Caki2 (cell line): ENCODE measurements around the gene LMF1. TPM values are rescaled to one million over a fixed set of nuclear protein-coding genes. Genes with fewer than 3 reads are reported as not detected.
"Not testable (repeated sequence)": the region's sequence is repeated elsewhere in the genome, so short reads cannot be mapped to it uniquely, and the experiment has no call there.

Experiments
- DNase-seq: peaks from one replicate; pipeline ENCODE4 v3.0.0-alpha.2; 2015; ENCODE audit warnings: low read depth
- in situ Hi-C: cut with HindIII; loops from 2 replicates; pipeline ENCODE4 v1.10.0; 2016; ENCODE audit warnings: low sequenced_read_pairs, low pct_unique_long_range_greater_than_20kb, mixed read lengths
- total RNA-seq: library from RNA; depleted of rRNA; stranded (reverse); fragments of >200 nt; shearing (Covaris generic); gene quantifications from 2 replicates; pipeline ENCODE4 v1.2.3, GENCODE V29; 2014; ENCODE audit warnings: low replicate concordance

The LMF1 gene
- total RNA-seq, 1 experiment from 2014 or later, result 16.5 TPM

- DNase-seq, result no peak
- in situ Hi-C loops, result loop anchor here (10.0 kb wide), 1 partner anchor 131 kb away; no protein-coding TSS in a partner anchor
These were observed 5.3 kb downstream of the LMF1 start for GRCh38 chr16:965487-965886.

- in situ Hi-C loops, result loop anchor here (10.0 kb wide), 1 partner anchor 130 kb away; no protein-coding TSS in a partner anchor
- DNase-seq, result no peak
These were observed 5.8 kb downstream of the LMF1 start for GRCh38 chr16:965036-965395.

GRCh38 chr16:964356-965035 is 6.3 kb downstream of the LMF1 start:
- in situ Hi-C loops, result loop anchor here (10.0 kb wide), 1 partner anchor 130 kb away; no protein-coding TSS in a partner anchor
- no peak for DNase-seq

DNA sequence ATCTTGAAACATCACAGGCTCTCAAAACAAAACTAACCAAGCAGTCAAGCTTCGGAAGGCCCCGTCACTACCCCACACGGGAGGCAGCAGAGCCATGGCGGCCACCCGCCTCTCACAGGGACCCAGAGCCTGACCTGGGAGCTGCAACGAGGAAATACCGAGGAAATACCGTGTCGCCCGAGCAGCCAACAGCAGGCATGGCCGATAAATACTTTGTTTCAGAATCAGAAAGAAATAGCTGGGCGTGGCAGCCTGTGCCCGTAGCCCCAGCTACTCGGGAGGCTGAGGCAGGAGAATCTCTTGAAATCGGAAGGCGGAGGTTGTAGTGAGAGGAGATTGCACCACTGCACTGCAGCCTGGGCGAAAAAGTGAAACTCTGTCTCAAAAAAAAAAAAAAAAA is 6.9 kb downstream of the LMF1 start:
- no peak for DNase-seq
- in situ Hi-C loops, result loop anchor here (10.0 kb wide), 1 partner anchor 129 kb away; no protein-coding TSS in a partner anchor

DNA sequence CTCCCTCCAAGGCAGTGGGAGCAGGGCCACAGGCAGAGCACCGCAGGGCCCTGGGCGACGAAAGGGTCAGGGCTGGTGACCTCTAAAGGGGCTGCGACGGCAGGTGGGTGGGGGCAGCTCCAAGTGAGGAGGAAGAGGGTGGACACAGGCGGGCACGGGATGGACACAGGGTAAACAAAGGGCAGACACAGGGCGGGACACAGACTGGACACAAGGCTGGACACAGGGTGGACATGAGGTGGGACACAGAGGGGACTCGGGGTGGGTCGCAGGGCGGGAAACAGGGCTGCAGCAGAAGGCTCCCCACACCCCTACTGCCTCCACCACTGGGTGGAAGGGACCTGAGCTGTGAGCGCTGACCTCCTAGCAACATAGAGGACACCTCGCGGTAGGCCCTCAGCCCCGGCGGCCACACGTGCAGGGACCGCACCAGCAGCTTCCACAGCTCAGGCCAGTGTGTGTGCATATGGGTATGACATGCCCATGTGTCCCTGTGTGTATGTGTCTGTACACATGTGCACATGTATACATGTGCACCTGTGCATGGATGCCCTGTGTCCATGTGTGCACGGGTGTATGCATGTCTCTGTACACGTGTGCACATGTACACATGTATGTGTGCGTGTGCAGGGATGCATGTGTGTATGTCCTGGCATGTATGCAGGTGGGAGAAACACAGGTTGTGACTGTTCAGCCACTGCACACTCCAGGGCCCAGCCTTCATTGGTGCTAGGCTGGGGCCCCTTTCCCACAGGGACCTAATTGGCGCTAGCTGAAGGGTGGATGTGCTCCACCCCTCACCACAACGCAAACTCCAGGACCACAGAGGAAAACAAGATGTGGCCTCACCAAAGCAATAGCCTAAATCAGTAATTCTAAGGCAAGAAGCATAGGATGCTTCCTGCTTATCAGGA is 7.6 kb downstream of the LMF1 start:
- DNase-seq, result no peak
- in situ Hi-C loops, result loop anchor here (10.0 kb wide), 1 partner anchor 128 kb away; no protein-coding TSS in a partner anchor

DNA sequence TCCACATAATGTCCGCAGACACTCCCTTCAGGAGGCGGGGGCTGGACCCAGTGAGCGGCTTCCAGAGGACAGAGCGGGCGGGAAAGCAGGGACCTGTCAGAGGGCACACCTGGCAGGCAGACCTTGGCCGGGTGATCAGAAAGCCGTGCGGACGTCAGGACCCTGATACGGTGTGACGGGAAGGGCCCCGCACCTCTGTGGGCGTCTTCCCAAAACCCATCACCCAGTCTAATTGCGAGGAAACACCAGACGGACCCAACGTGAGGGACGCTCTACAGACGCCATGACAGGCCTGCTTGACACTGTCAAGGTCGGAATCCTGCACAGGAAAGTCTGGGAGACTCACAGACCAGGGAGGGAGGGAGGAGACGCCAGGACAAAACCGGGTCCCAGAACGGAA is 8.4 kb downstream of the LMF1 start:
- in situ Hi-C loops, result loop anchor here (10.0 kb wide), 1 partner anchor 128 kb away; no protein-coding TSS in a partner anchor

GRCh38 chr16:959232-960040 is 11.3 kb downstream of the LMF1 start:
- no peak for DNase-seq
- in situ Hi-C loops, result loop anchor here (10.0 kb wide), 1 partner anchor 125 kb away; no protein-coding TSS in a partner anchor

More for the DNA sequence above, 8.4 kb downstream of the LMF1 start:
- DNase-seq, result no peak

GRCh38 chr16:955766-956165 is 15.0 kb downstream of the LMF1 start:
- in situ Hi-C loops, DNase-seq: not testable (repeated sequence)

DNA sequence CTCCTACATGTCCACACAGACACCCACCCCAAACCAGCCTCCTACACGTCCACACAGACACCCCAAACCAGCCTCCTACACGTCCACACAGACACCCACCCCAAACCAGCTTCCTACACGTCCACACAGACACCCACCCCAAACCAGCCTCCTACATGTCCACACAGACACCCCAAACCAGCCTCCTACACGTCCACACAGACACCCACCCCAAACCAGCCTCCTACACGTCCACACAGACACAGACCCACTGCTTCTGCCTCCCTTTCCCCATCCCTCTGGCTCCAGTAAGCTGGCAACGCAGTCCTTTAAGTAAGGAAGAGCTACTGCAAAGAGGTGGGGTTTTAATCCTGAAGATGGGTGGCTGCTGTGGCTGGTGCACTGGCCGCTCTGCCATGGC is 17.0 kb downstream of the LMF1 start:
- DNase-seq, in situ Hi-C loops: not testable (repeated sequence)

- no peak for DNase-seq
- in situ Hi-C loops, result no loop called here
These were observed 18.5 kb downstream of the LMF1 start for GRCh38 chr16:952321-952720.

GRCh38 chr16:951660-952301 is 19.0 kb downstream of the LMF1 start:
- in situ Hi-C loops, result no loop called here
- peak; percentile 53 for DNase-seq

DNA sequence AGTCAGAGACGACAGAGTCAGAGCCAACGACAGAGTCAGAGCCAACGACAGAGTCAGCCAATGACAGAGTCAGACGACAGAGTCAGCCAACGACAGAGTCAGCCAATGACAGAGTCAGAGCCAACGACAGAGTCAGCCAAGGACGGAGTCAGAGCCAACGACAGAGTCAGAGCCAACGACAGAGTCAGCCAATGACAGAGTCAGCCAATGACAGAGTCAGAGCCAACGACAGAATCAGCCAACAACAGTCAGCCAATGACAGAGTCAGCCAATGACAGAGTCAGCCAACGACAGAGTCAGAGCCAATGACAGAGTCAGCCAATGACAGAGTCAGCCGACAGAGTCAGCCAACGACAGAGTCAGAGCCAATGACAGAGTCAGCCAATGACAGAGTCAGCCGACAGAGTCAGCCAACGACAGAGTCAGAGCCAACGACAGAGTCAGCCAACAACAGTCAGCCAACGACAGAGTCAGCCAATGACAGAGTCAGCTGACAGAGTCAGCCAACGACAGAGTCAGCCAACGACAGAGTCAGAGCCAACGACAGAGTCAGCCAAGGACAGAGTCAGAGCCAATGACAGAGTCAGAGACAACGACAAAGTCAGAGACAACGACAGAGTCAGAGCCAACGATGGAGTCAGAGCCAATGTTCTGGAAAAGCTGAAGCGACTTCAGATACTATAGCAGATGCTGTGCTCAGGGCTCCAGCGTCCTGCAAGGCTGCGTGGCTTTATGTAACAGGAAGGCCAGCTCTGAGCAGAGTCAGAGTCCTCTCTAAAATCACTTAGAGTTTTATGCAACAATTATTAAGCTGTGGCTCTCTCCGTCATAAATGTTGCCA is 19.8 kb downstream of the LMF1 start:
- DNase-seq, in situ Hi-C loops: not testable (repeated sequence)

- DNase-seq, in situ Hi-C loops: not testable (repeated sequence)
These were observed 22.0 kb downstream of the LMF1 start for GRCh38 chr16:948767-949166.

GRCh38 chr16:947922-948303 is 22.9 kb downstream of the LMF1 start:
- DNase-seq, in situ Hi-C loops: not testable (repeated sequence)

GRCh38 chr16:947255-947921 is 23.4 kb downstream of the LMF1 start:
- DNase-seq, result no peak
- in situ Hi-C loops, result no loop called here

DNA sequence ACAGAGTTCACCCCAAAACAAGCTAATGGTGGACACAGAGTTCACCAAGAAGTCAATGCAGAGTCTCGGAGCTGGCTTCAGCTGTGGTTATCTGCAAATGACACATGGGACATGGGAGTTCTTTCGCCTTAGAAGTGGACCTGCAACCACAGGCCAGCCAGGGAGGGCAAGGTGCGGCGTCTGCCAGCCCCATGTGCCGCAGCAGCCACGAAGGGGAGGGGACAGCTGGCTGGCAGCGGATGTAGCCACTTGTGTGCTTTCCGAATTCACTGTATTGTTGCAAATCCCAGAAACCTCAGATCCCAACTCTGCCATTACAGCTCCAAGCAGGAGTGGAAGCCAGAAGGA is 24.8 kb downstream of the LMF1 start:
- in situ Hi-C loops, result no loop called here
- DNase-seq, result no peak
